Measurements from ENCODE around the gene NDUFC1.
"Not testable (repeated sequence)": the region's sequence is repeated elsewhere in the genome, so short reads cannot be mapped to it uniquely, and the experiment has no call there.

The NDUFC1 gene

GRCh38 chr4:139301821-139302611 lies at the start of gene NDUFC1:
NDUFC1 (minus strand) TSS chr4:139302477; CDS start chr4:139295798, 6,679 bp downstream.
- peak in 1 of 2 experiments; percentile 39 for DNase-seq

GRCh38 chr4:139337612-139338011 lies 35.3 kb upstream of the NDUFC1 start:
- no peak for DNase-seq

GRCh38 chr4:139333046-139333445 lies 30.8 kb upstream of the NDUFC1 start:
- DNase-seq: no peak

GRCh38 chr4:139331185-139331584 lies 28.9 kb upstream of the NDUFC1 start:
- no peak for DNase-seq

GRCh38 chr4:139330283-139330682 lies 28.0 kb upstream of the NDUFC1 start:
- DNase-seq: no peak

- DNase-seq: no peak
Measured at GRCh38 chr4:139329665-139330200, 27.5 kb upstream of the NDUFC1 start.

- no peak for DNase-seq
Measured at GRCh38 chr4:139324620-139325019, 22.3 kb upstream of the NDUFC1 start.

- not testable (repeated sequence) for DNase-seq
Measured at GRCh38 chr4:139322541-139322940, 20.3 kb upstream of the NDUFC1 start.

- not testable (repeated sequence) for DNase-seq
Measured at GRCh38 chr4:139322070-139322469, 19.8 kb upstream of the NDUFC1 start.

- DNase-seq: no peak
Measured at GRCh38 chr4:139319571-139319970, 17.3 kb upstream of the NDUFC1 start.

- DNase-seq: no peak
Measured at GRCh38 chr4:139317635-139318034, 15.4 kb upstream of the NDUFC1 start.

GRCh38 chr4:139316733-139317132 lies 14.5 kb upstream of the NDUFC1 start:
- DNase-seq: no peak

- no peak for DNase-seq
Measured at GRCh38 chr4:139315221-139315675, 13.0 kb upstream of the NDUFC1 start.

GRCh38 chr4:139314047-139314800 lies 11.9 kb upstream of the NDUFC1 start:
- DNase-seq: no peak

GRCh38 chr4:139313414-139313813 lies 11.1 kb upstream of the NDUFC1 start:
- not testable (repeated sequence) for DNase-seq

GRCh38 chr4:139312552-139313332 lies 10.5 kb upstream of the NDUFC1 start:
- DNase-seq: no peak

- no peak for DNase-seq
Measured at GRCh38 chr4:139311909-139312308, 9.6 kb upstream of the NDUFC1 start.

GRCh38 chr4:139304920-139305319 lies 2.6 kb upstream of the NDUFC1 start:
- no peak for DNase-seq

- peak; percentile 95 to 98 for DNase-seq
Measured at GRCh38 chr4:139301113-139301820, 1.0 kb downstream of the NDUFC1 start, which contains the start of gene NAA15. NAA15 (plus strand) TSS chr4:139301505; CDS start chr4:139301778, 273 bp downstream.

GRCh38 chr4:139300431-139301112 lies 1.7 kb downstream of the NDUFC1 start:
- peak in 1 of 2 experiments; percentile 17 for DNase-seq

- DNase-seq: no peak
Measured at GRCh38 chr4:139299536-139299935, 2.7 kb downstream of the NDUFC1 start.

Data from NCI-H446 (cell line).